OCI-LY7 (cell line): Measurements from ENCODE around the gene ACOT11. TPM values are rescaled to one million over a fixed set of nuclear protein-coding genes. Genes with fewer than 3 reads are reported as not detected.

ENCODE experiments used
- BruUV-seq: library from RNA; stranded (reverse); fragments of 400-500 nt; replicated peaks from 2 replicates; lab custom pipeline; 2021; lab: Mats Ljungman, UMichigan
- CTCF ChIA-PET: fragments of 300-600 bp; sonication (Branson Sonifier 250); formaldehyde crosslinking; loops from one replicate; lab custom pipeline; 2022; ENCODE audit warnings: antibody characterized with exemption; ENCODE audit not compliant: unreplicated experiment; lab: Charles Lee
- POLR2A ChIA-PET: fragments of 300-600 bp; sonication (Branson Sonifier 250); formaldehyde crosslinking; loops from one replicate; lab custom pipeline; 2022; ENCODE audit warnings: antibody characterized with exemption; lab: Charles Lee
- DNase-seq: peaks from one replicate; pipeline ENCODE4 v3.0.0-alpha.2; 2015; ENCODE audit warnings: low spot score
- H2AFZ ChIP-seq: fragments of 200-600 bp; sonication (generic), shearing (Covaris generic); 2 replicates; pipeline ENCODE4 v1.6.1; 2014; ENCODE audit warnings: mild to moderate bottlenecking, antibody characterized with exemption, low read length, moderate library complexity
- H3K27ac ChIP-seq: fragments of 200-600 bp; sonication (generic); 2 replicates; pipeline ENCODE4 v1.5.1; 2014; ENCODE audit warnings: mixed run types, low read depth, mild to moderate bottlenecking, moderate library complexity, low read length, inconsistent platforms; ENCODE audit not compliant: poor library complexity, severe bottlenecking
- H3K36me3 ChIP-seq: fragments of 200-600 bp; sonication (generic); 2 replicates; pipeline ENCODE4 v1.6.1; 2014; ENCODE audit warnings: mild to moderate bottlenecking, antibody characterized with exemption, low read length, moderate library complexity, mixed read lengths; ENCODE audit not compliant: insufficient read depth
- H3K4me1 ChIP-seq: fragments of 200-600 bp; sonication (generic); 2 replicates; pipeline ENCODE4 v1.5.1; 2014; ENCODE audit warnings: mild to moderate bottlenecking, low read length; ENCODE audit not compliant: insufficient read depth, poor library complexity, severe bottlenecking
- H3K4me2 ChIP-seq: fragments of 200-600 bp; sonication (generic); 2 replicates; pipeline ENCODE4 v1.6.1; 2014; ENCODE audit warnings: mild to moderate bottlenecking, low read length
- H3K4me3 ChIP-seq: fragments of 200-600 bp; sonication (generic); 2 replicates; pipeline ENCODE4 v1.5.1; 2014; ENCODE audit warnings: mild to moderate bottlenecking, low read depth, low read length; ENCODE audit not compliant: poor library complexity, severe bottlenecking
- H3K79me2 ChIP-seq: fragments of 200-600 bp; sonication (generic); 2 replicates; pipeline ENCODE4 v1.6.1; 2016; ENCODE audit warnings: low read depth, mild to moderate bottlenecking, low read length, moderate library complexity, mixed read lengths; ENCODE audit not compliant: insufficient read depth
- H3K9me2 ChIP-seq: fragments of 200-600 bp; sonication (generic); 2 replicates; pipeline ENCODE4 v1.6.1; 2016; ENCODE audit warnings: mild to moderate bottlenecking, low read length, mixed read lengths; ENCODE audit not compliant: insufficient read depth
- H3K9me3 ChIP-seq: fragments of 200-600 bp; sonication (generic); 2 replicates; pipeline ENCODE4 v1.6.1; 2014; ENCODE audit warnings: mild to moderate bottlenecking, mixed run types, low read length, mixed read lengths
- H4K20me1 ChIP-seq: fragments of 200-600 bp; sonication (generic); 2 replicates; pipeline ENCODE4 v1.6.1; 2014; ENCODE audit warnings: mild to moderate bottlenecking, antibody characterized with exemption, low read length, moderate library complexity, mixed read lengths; ENCODE audit not compliant: insufficient read depth
- CTCF ChIP-seq: fragments of 200-600 bp; sonication (generic); conservative IDR thresholded peaks from 2 replicates; pipeline ENCODE4 v1.5.1; 2014; ENCODE audit warnings: mild to moderate bottlenecking, antibody characterized with exemption, low read length, moderate library complexity, mixed read lengths
- EZH2phosphoT487 ChIP-seq: fragments of 200-600 bp; sonication (generic); IDR thresholded peaks from 2 replicates; pipeline ENCODE4 v1.6.1; 2018; ENCODE audit warnings: low read depth, borderline replicate concordance, mild to moderate bottlenecking, mixed run types, antibody characterized with exemption, low read length, moderate library complexity, mixed read lengths
- intact Hi-C: fragments of 100-400 bp; cut with micrococcal nuclease; formaldehyde crosslinking; loops from one replicate; pipeline ENCODE4 v1.10.0; 2022; ENCODE audit not compliant: unreplicated experiment
- total RNA-seq, 2 experiments: library from RNA; depleted of rRNA in 1 of 2; stranded (reverse); fragments of >200 nt in 1 of 2; shearing (Covaris generic) in 1 of 2; gene quantifications; 2 replicates each; pipeline ENCODE4 v1.2.3, GENCODE V29; 2014 to 2022

Gene ACOT11
- total RNA-seq, 2 experiments from 2014 or later: not detected

- H3K9me3 ChIP-seq: no peaks in the 10 kb centered on the region
- H4K20me1 ChIP-seq: no peaks in the 10 kb centered on the region
- H3K79me2 ChIP-seq: no peaks in the 10 kb centered on the region
- H3K4me3 ChIP-seq: no peak overlapping the region
- no peak for TF ChIP-seq CTCF
- no peak for TF ChIP-seq EZH2phosphoT487
- no TSS peak for BruUV-seq
- H2AFZ ChIP-seq: no peak overlapping the region
- ChIA-PET CTCF (no interaction called here), POLR2A (interaction anchor here (0.6 kb wide), 1 partner anchor 20 kb away, joined by 4 read pairs; no protein-coding TSS in a partner anchor)
- H3K9me2 ChIP-seq: no peaks in the 10 kb centered on the region
- no peak overlapping the region for H3K27ac ChIP-seq
- no peaks in the 10 kb centered on the region for H3K36me3 ChIP-seq
- DNase-seq: no peak
- H3K4me2 ChIP-seq: no peak overlapping the region
- intact Hi-C loops: no loop called here
- no peaks in the 10 kb centered on the region for H3K4me1 ChIP-seq
Measured at GRCh38 chr1:54537611-54538010, 10.4 kb upstream of the ACOT11 start.

- ChIA-PET CTCF (no interaction called here), POLR2A (interaction anchor here (0.7 kb wide), 1 partner anchor 575 kb away, joined by 5 read pairs; no protein-coding TSS in a partner anchor)
- H3K4me3 ChIP-seq: no peak overlapping the region
- H3K79me2 ChIP-seq: no peaks in the 10 kb centered on the region
- no peak overlapping the region for H2AFZ ChIP-seq
- no peaks in the 10 kb centered on the region for H3K4me1 ChIP-seq
- H3K9me3 ChIP-seq: no peaks in the 10 kb centered on the region
- no peak overlapping the region for H3K4me2 ChIP-seq
- H3K9me2 ChIP-seq: no peaks in the 10 kb centered on the region
- no peaks in the 10 kb centered on the region for H3K36me3 ChIP-seq
- intact Hi-C loops: no loop called here
- no peak for TF ChIP-seq CTCF
- TF ChIP-seq EZH2phosphoT487: no peak
- DNase-seq: no peak
- H3K27ac ChIP-seq: no peak overlapping the region
- BruUV-seq: no TSS peak
- no peaks in the 10 kb centered on the region for H4K20me1 ChIP-seq
Measured at GRCh38 chr1:54538538-54538937, 9.5 kb upstream of the ACOT11 start.

- BruUV-seq: no TSS peak
Measured at GRCh38 chr1:54540582-54541295, 7.3 kb upstream of the ACOT11 start.

More at GRCh38 chr1:54540582-54541295, 7.3 kb upstream of the ACOT11 start:
- DNase-seq: no peak
- Histone ChIP-seq H3K36me3 (no peaks in the 10 kb centered on the region), H3K79me2 (no peaks in the 10 kb centered on the region), H3K9me3 (no peaks in the 10 kb centered on the region), H3K27ac (no peak overlapping the region), H3K4me1 (no peaks in the 10 kb centered on the region), H3K4me3 (no peak overlapping the region), H2AFZ (no peak overlapping the region), H4K20me1 (no peaks in the 10 kb centered on the region), H3K4me2 (no peak overlapping the region), H3K9me2 (no peaks in the 10 kb centered on the region)
- ChIA-PET CTCF (no interaction called here), POLR2A (interaction anchor here (0.9 to 1.2 kb wide), 2 partner anchors 9 to 11 kb away, joined by 3 to 5 read pairs; no protein-coding TSS in a partner anchor)
- TF ChIP-seq CTCF (no peak), EZH2phosphoT487 (no peak)
- intact Hi-C loops: no loop called here
